Fibroblast of lung (primary cell): ENCODE data around the gene LY6G6C.

Source experiments
- EZH2 ChIP-seq: IDR thresholded peaks from 2 replicates; pipeline ENCODE4 v1.5.1; 2012; ENCODE audit warnings: low read length, control low read depth, mild to moderate bottlenecking; ENCODE audit errors: missing control alignments
- TF ChIP-seq, protein P1 (sequence below), 2 donors: IDR thresholded peaks in 1 of 2; conservative IDR thresholded peaks in 1 of 2; 1 replicate in 1 of 2; 2 replicates in 1 of 2; pipeline ENCODE4 v1.5.1; 2011 to 2012; ENCODE audit warnings: low read length in 2 of 2, control low read depth in 1 of 2, inconsistent platforms in 1 of 2, low read depth in 1 of 2, mild to moderate bottlenecking in 1 of 2

DNA sequence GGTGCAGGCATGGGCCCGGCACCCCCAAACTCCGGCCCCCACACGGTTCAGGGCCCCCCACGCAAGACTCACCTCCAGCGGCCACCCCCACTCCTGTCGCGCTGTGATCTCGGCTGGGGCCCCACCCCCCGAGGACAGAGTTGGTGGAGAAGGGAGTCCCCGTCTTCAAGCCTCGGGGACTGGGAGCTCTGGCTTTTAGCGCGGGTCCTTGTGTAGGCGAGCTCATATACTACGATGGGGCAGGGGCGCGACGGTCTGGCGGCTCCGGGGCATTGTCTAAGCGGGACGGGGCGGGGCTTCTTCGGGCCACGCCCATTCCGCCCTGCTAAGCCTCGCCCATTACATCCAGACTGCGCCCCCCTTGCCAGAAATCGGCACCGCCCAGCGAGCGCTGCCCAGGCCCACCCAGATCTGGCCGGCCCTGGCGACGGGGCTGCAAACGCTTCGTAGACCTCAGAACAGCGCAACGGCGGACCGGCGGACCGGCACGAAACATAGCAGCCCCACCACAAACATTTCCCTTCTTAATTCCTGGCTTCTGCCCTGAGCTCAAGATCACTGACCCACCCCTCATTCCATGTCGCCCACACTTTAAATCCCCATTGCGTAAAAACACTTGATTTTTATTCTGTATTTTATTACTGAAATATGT is 8.6 kb upstream of the LY6G6C start:
- TF ChIP-seq, protein P1, sequence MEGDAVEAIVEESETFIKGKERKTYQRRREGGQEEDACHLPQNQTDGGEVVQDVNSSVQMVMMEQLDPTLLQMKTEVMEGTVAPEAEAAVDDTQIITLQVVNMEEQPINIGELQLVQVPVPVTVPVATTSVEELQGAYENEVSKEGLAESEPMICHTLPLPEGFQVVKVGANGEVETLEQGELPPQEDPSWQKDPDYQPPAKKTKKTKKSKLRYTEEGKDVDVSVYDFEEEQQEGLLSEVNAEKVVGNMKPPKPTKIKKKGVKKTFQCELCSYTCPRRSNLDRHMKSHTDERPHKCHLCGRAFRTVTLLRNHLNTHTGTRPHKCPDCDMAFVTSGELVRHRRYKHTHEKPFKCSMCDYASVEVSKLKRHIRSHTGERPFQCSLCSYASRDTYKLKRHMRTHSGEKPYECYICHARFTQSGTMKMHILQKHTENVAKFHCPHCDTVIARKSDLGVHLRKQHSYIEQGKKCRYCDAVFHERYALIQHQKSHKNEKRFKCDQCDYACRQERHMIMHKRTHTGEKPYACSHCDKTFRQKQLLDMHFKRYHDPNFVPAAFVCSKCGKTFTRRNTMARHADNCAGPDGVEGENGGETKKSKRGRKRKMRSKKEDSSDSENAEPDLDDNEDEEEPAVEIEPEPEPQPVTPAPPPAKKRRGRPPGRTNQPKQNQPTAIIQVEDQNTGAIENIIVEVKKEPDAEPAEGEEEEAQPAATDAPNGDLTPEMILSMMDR (conservative IDR thresholded peaks at IDR 0.05 in 1 of 2, IDR thresholded peaks at IDR 0.05 in 1 of 2; ENCODE audit: low read depth in 1 of 2, low read length in 2 of 2) = no peak
- no peak for TF ChIP-seq EZH2
